CD4-positive, alpha-beta T cell treated with Interleukin-4 for 4 hours (primary cell): ENCODE data around the gene CDC27.
"Not testable (repeated sequence)": the region's sequence is repeated elsewhere in the genome, so short reads cannot be mapped to it uniquely, and the experiment has no call there.

Source experiments
- DNase-seq: peaks from one replicate; pipeline ENCODE4 v3.0.0-alpha.2; 2020

CDC27 gene

DNA sequence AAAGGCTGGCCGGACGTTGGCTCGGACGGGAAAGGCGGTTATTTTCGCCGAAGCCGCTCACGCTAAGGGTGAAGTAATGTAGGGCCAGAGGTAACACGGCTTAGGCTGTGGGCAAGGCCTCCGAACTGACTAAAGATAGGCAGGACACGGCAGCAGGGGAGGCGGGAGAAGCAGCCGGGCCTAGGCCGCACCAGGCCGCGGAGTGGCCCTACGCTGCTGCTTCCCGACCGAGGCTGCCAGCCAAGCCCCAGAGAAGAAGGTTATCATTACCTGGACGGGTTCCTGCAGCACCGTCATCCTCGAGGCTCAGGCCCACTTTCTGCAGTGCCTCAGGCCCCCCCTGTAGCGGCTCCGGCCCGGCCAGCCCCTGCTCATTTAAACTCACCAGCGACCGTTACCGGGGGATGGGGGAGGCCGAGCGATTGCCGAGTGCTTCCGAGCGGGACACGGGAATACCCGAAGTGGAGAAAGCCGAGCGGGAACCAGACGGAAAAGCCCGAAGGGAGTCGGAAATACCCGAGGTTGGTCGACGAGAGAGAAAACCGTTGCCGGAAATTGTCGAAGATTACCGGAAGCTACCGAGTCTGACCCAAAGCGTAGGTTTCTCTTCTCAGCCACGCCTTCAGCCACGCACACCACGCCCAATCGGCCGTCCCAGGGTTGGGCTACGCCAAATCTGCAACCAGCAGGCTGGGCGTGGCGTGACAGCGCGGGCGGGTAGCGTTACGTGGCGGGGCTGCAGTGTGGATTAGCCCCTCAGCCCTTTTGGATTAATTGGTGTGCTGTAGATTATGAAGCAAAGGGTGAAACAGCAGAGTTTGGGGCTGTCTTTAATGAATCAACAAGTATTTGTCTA is at the start of gene CDC27:
TSS of gene CDC27 (minus strand) at position 420 of the 856 bp plus-strand sequence. CDS start at position 297, 123 bp downstream.
- peak; percentile 97 for DNase-seq

DNA sequence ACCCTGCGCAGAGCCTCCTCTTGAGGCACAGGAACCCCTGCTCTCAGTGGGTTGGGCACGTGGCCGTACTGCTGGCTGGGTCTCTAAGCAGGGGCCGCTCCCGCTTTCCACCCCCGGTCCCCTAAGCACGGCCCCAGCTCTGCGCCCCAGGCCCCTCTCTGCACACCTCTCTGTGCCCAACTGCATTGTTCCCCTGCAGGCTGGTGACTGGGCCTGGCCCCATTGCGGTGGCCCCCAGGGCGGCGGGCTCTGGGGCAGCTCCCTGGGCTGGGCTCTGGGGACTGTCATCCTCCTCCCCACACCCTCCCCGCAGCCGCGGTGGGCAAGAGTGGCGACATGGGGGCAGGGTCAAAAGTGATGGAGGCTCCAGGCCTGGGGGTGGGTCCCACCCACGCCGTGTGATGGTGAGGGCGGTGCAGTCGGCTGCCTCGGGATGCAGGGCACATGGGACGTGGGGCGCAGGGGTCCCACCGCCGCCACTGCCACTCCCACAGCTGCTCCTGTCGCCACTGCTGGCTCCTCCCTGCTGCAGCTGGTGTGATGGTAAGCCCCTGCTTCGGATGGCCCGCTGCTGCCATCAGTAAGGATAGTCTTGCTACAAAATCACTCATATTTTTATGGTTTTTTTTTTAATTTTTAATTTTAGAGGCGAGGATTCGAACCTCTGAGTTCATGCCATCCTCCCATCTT is 49.4 kb upstream of the CDC27 start:
- no peak for DNase-seq

- DNase-seq = no peak
These were observed 48.7 kb upstream of the CDC27 start for GRCh38 chr17:47237841-47238240.

DNA sequence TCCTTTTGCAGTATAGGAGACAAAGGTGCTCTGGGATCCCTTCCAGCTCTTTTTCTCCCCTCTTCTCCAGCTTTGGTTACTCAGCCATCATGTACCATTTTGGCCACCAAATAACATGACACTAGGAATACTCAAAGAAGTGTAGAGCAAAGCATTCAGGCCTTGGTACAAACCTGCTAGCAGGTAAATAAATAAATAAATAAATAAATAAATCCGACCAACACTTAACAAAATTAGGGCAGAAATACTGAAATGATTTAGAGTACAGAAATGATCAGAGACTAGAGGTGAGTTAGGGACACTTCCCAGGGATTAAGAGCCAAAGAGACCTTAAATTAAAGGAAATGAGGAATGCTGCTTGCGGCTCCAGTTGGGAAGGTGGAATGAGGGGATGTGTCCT is 46.8 kb upstream of the CDC27 start:
- no peak for DNase-seq

GRCh38 chr17:47235506-47235905 is 46.4 kb upstream of the CDC27 start:
- DNase-seq = no peak

- no peak for DNase-seq
These were observed 43.4 kb upstream of the CDC27 start for GRCh38 chr17:47232465-47232864.

- DNase-seq = no peak
These were observed 42.8 kb upstream of the CDC27 start for GRCh38 chr17:47231866-47232265.

GRCh38 chr17:47231334-47231733 is 42.2 kb upstream of the CDC27 start:
- DNase-seq = no peak

- no peak for DNase-seq
These were observed 41.8 kb upstream of the CDC27 start for GRCh38 chr17:47230864-47231263.

DNA sequence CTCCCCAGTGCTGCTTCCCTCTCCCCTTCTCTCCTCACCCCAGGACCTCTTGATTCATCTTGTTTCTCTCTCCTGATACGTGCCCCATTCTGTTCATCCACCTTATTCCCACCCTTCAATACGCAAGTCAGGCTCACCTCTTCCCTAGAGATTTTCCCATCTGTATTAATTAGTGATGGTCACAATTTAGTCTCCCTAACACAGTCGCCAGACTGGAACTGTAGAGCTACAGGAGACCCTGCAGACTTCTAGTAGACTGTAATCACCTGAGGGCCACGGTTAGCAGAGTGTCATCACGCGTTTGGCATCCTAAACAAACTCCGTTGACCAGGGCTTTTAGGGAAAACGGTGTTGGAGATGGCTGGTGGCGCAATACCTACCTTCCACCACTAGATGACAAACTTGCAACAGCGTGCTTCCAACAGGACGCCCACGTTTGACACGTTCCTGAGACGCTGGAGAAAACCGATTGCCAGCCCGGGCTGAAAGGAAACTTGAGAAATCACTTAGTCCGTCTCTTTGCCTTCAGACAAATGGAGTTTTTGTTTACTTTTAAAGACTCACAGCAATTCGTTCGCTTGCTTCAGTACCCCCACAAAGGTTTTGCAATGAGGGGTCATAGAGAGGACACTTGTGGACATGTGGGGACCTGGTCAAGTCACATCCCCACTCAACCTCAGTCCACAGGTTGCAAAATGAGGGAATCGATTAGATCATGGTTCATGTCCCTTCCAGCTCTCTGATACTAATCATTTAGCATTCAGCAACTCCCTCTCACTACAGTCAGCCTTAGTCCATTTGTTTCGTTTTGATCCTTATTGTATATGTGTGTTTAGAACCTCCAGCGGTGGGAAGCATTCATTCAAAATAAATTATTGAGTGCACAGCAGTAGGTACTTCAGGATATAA is 40.7 kb upstream of the CDC27 start:
- peak; percentile 71 for DNase-seq

GRCh38 chr17:47227862-47228261 is 38.8 kb upstream of the CDC27 start:
- no peak for DNase-seq

- no peak for DNase-seq
These were observed 37.0 kb upstream of the CDC27 start for GRCh38 chr17:47225911-47226688.

DNA sequence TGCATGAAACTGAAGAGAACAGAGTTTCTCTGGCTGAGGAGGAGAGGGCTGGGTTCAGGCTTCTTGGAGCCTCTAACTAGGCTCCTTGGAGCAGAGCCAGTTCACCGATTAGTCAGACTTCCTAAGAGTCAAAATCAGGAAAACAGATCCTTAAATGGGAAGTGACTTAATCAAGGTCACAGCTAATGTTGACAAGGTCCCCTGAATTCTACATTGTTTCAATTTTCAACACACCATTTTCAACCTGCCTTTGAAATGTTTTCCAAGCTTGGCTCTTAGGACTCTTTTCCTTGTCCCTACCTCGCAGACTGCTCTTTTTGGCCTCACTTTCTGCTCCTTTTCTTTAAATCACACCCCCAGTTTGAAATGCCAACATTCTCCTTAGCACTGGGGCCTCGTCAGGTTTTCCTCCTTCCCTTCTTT is 36.4 kb upstream of the CDC27 start:
- DNase-seq = no peak

GRCh38 chr17:47224966-47225365 is 35.9 kb upstream of the CDC27 start:
- DNase-seq = no peak

- not testable (repeated sequence) for DNase-seq
These were observed 35.0 kb upstream of the CDC27 start for GRCh38 chr17:47224077-47224476.

DNA sequence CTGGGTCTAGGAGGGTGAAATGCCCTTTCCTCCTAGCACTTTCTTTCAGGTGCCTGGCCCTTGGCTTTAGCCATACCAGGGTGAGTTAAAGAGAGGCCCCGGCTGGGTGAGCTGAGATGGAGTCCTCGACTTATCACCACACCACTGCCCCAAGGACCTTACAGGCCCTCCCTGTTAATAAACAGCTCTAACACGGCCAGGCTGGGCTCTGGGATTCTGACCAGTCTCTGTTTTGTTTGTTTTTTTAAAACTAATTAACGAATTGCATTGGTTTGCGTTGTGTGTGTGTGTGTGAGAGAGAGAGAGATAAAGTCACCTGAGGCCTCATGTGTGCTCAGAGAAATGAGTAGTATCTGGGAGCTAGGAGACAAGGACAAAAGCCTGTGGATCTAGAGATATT is 34.4 kb upstream of the CDC27 start:
- no peak for DNase-seq

DNA sequence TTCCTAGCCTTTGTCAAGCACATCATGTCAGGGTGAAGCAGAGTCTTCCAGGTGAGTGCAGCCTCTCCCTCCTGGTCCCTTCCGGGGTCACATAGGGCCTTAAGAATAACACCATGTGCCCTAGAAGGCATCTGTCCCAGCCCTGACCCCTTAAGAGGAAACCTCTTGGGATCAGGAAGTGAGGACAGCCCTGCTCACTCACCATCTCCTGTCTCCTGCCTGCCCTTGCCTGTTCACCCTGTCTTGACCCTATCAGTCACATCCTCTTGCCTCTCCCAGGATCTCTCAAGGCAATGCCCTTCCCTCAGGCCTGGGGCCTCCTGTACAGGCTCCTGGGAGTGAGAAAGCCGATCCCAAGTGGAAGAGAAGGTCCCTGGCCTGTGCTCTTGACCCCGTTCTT is 33.9 kb upstream of the CDC27 start:
- no peak for DNase-seq

- DNase-seq = no peak
These were observed 33.0 kb upstream of the CDC27 start for GRCh38 chr17:47222047-47222446.

GRCh38 chr17:47221154-47221553 is 32.1 kb upstream of the CDC27 start:
- no peak for DNase-seq

GRCh38 chr17:47220531-47220999 is 31.5 kb upstream of the CDC27 start:
- peak; percentile 65 for DNase-seq

- no peak for DNase-seq
These were observed 30.8 kb upstream of the CDC27 start for GRCh38 chr17:47219621-47220475.
